ENCODE data around the gene ANKRD62. TPM values are rescaled to one million over a fixed set of nuclear protein-coding genes. Genes with fewer than 3 reads are reported as not detected.
"Not testable (repeated sequence)": the region's sequence is repeated elsewhere in the genome, so short reads cannot be mapped to it uniquely, and the experiment has no call there.

ANKRD62 gene
- polyA plus RNA-seq, 4 donors, result 0.07 to 0.15 (median 0.07) TPM

DNA sequence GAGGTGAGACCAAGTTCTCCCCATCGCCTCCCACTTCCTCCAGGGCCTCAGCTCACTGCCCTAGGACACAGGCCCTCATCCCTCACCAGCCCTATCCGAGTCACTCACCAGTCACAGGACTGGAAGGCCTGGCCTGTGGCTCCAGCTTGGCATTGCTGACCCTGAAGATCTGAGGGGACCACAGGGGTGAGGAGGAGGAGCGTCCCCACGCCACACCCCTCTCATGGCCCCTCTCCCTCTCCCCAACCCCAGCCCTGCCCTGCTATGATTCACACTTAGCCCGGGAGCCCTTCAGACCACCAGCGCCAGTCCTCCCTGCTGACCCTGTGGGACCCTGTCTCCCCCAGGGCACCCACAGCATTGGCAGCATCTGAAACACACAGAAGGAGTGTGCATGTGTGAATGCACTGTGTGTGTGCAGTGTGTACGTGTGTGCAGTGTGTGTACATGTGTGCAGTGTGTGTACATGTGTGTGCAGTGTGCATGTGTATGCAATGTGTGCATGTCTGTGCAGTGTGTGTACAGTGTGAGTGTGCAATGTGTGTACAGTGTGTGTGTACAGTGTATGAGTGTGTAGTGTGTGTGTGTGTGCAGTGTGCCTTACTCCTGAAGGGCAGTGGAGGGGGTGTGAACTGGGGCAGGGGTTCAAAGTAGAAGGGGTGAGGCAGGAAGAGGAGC lies 29.4 kb upstream of the ANKRD62 start:
- DNase-seq (ENCODE audit: low read depth in 4 of 4, low spot score in 3 of 4), result no peak

DNA sequence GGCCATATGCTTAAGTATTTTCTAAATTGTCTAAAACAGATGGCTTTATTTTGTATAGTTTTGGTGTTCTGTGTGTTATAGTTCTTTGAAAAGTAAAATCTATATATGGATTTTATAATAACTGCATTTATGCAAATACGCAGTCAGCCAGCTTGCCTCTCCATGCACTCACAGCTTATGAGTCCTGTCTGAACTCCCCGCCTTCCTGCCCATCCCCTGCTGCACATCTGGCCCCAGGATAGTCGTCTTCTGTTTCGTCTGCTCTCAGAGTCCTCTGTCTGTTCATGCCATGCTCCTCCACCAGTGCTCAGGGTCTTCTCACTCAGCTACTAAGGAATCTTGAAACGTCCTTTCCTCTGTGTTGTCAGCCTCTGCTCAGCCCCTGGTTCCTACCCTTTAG lies 28.2 kb upstream of the ANKRD62 start:
- no peak for DNase-seq (ENCODE audit: low read depth in 4 of 4, low spot score in 3 of 4)

DNA sequence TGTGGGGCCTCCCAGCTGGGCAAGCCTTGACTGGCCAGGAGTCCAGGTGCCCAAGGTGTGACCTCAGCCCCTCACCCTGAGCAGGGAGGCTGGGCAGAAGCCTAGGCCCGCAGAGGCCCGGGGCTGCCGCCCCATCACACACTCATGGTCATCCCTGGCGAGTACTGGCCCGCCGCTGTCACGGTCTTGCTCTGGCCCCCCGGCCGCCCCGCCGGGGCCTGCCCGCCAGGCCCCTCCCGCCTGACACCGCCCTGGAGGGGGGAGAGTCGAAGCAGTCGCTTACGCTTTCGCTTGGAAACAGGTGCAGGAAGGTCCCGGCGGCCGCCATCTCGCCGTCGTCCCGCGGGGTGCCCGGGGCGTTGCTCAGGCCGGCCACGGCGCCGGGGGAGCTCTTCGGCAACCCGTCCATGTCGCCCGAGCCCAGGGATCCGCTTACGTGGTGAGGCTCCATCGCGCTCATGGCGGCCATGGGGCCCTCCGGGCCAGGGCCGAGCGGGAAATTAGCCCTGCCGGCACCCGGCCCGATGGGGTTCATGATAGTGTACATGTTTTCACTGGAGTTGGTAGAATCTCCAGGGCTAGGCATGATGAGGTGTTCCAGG lies 26.6 kb upstream of the ANKRD62 start:
- no peak for DNase-seq (ENCODE audit: low read depth in 4 of 4, low spot score in 3 of 4)

DNA sequence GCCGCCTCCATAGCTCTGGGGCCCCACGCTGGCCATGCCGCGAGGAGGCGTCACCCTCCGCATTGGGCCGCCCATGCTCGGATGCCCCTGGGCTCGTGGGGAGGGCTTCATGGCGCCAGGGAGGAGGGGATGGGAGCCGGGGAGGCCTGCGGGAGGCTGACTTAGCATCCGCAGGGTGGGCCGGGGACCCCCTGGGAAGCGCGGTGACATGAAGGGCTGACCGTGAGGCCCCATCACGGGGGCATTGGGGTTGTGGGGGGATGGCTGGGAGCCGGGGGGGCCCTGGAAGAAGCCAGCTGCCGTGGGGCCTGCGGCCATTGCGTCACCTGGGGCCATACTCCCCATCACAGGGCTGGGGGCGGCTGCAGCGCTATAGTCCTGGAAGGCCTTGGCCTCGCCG lies 26.0 kb upstream of the ANKRD62 start:
- no peak for DNase-seq (ENCODE audit: low read depth in 4 of 4, low spot score in 3 of 4)

DNA sequence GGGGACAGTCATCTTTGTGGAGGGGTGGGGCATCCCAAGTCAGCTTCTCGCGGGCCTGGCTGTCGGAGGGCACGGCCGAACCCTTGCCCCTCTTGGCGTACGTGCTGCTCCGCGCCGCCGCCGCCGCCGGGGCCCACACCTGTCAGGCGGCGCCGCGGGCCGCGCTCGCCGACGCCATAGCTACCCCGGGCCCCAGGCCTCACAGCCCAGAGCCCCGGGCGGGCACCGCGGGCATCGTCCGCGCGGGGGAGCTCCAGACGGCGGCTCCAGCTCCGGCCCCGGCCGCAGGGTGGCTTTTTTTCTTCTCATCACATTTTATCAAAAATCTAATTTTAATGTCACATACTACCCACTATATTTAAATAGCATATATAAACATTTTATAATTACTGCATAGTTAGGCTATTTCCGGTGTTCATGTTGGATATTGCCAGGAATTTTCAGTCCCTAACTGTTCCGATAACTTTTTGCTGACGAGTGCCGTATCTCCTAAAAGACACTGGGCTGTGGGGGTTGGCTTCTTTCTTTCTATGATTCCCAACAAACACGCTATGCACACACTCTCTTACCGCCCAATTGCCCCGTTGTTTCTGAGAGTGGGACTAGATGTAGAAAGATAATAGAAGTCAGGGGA lies 25.2 kb upstream of the ANKRD62 start:
- DNase-seq (ENCODE audit: low read depth in 4 of 4, low spot score in 3 of 4), result not testable (repeated sequence)

DNA sequence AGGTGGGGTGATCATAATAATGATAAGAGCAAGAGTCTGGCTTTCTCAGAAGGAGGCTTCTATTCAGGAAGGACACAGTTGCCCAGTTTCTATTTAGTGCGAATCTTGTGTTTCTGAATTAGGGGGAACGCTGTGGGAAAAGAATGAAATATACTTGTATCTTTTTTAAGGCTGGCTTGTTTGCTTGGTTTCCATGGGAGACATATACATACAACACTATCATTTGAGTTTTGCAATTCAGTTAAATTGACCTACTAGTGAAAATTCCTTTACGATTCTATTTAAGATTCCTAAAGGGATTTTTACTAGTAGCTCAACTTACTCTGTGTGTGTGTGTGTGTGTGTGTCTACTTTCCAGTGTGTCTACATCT lies 24.7 kb upstream of the ANKRD62 start:
- no peak for DNase-seq (ENCODE audit: low read depth in 4 of 4, low spot score in 3 of 4)

DNA sequence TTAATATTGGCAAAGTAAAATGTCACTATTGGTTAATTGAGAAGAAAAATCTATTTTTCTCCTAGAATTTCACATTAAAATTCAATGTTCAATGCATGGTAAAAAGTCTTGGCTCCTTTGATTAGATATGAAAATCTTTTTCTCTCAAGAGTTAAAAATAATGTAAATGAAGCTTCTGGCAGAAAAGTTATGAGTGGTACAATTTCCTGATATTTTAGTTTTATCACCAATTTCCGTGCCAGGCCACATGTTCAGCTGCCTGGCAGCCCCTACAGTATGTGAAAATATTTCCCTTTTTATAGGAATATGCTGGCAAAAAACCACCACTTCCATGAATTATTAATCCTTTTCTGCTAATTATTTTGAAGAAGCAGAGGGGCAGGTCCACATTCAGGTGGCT lies 22.6 kb upstream of the ANKRD62 start:
- not testable (repeated sequence) for DNase-seq (ENCODE audit: low read depth in 4 of 4, low spot score in 3 of 4)

DNA sequence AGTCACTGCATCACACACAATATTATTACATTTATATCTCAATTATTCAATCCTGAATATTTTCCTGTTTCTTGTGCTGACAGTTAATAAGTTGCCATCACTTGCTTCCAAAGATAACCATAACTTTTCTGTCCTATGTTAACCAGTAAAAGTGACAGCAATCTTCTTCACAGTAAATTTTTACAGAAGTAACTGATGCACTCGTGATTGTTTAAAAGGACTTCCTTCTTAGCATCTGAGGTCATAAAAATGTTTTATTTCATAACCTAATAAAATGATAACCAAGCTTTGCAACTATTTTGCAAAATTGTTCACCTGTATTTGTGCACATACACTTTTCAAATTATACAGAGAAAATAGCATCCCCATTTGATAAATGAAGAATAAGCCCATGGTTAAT lies 20.6 kb upstream of the ANKRD62 start:
- no peak for DNase-seq (ENCODE audit: low read depth in 4 of 4, low spot score in 3 of 4)

DNA sequence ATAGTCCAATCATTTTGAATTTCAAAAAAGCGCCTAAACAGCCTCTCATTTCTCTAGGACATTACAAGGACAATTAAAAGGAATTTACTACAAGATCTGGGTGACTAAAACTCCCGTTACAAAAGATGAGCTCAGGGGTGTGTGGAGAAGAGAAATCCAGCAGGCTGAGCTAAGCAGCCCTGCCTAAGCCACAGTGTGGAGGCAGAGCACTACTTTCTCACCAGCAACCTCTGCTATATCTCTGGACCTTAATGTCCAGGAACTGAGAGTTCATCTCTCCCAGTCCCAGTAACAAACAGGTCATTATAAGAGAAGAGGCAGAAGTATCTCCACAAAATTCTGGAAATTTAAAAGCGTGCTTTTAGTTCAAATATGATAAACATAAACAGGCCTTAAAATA lies 18.9 kb upstream of the ANKRD62 start:
- DNase-seq (ENCODE audit: low read depth in 4 of 4, low spot score in 3 of 4), result no peak

DNA sequence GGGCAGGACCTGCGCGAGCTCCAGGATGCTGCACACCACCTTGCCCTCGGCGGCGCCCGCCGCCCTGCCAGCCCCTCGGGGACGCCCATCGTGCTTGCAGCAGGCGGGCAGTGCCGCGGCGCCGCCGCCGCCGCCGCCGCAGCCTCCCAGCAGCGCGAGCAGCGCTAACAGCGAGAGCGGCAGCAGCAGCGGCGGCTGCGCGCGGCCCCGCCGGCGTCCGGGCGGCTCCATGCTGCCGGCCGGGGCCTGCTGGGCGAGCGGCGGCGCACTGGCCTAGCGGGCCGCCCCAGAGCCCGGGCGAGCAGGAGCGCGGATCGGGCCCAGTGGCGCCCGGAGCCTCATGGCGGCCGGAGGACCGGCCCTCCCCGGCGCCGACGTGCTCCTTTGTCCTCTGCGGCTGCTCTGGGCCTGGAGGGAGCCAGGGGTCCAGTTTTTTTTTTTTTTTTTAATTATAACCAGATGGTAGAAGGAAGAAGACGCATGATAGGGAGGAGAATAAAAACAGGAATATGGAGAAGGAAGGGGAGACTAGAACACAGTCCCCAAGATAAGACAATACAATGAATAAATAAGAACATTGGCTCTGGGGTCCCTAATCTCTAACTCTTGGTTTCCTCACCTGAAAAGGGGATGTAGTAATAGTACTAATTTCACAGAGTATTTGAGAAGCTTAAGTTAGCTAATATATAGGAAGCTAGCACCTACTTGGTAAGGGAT lies 17.1 kb upstream of the ANKRD62 start:
- no peak for DNase-seq (ENCODE audit: low read depth in 4 of 4, low spot score in 3 of 4)

DNA sequence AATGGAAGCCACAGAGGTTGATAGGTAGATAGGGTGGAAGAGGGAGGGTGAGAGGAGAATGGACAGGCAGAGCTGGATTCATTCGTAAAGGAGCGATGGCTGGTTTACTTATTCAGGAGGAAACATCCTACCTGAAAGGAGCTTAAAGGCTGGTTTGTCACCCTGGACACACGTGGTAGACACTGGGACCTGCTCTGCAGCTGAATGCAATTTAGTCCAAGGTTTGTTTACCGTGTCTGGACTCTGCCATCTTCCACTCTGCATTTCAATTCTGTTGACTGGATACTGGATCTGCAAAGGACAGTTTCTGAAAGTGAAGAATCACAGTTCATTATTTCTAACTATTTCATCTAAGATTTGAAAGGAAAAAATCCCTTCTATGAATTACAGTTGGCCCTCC lies 15.6 kb upstream of the ANKRD62 start:
- DNase-seq (ENCODE audit: low read depth in 4 of 4, low spot score in 3 of 4), result not testable (repeated sequence)

DNA sequence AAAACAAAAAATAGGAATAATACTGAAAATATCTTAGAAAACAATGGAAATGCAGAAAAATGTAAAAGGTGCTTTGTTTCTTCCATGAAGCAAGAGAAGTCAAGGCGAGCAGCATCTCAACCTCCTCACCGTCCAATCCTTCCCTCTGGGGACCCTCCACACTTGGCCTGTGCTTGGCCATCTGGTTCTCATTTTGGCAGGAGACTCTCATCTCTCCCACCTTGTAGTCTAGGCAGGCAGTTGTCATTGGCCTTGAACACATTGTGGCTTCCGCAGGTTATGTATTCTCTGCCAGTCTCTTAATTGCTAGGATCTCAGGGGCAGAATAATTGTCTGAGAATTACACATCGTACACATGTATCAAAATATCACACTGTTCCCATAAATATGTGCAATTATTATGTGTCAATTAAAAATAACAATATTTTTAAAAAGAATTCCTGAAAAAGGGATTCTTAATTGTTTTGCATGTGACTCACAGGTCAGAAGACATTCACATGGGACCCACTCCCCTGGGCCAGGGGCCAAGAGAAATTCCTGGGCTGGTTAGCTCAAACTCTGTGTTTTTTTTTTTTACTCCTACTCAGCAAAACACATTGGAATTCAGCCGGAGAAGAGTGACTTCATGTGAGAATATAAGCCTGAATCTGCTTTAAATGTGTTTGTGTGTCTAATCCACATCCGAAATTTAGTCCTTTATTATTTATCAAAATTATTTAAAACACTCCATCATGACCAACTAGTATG lies 14.0 kb upstream of the ANKRD62 start:
- DNase-seq (ENCODE audit: low read depth in 4 of 4, low spot score in 3 of 4), result no peak

DNA sequence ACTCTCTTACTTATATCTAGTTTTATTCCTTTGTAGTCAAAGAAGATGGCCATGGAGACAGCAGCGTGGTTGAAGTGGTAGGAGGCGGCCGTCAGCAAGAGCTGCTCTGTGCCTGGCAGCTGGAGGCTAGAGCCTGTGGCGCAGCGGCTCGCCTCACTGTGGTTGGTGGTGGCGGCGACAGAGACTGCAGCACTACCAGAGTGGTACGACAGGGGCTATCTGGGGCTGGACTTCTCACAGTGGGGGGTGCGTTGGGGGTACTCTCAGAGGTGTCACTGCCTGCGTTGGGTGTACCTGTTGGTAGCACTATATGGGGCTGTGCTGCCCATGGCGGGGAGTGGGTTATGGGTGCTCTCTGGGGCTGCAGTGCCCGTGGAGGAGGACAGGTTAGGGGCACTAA lies 8.5 kb upstream of the ANKRD62 start:
- no peak for DNase-seq (ENCODE audit: low read depth in 4 of 4, low spot score in 3 of 4)

DNA sequence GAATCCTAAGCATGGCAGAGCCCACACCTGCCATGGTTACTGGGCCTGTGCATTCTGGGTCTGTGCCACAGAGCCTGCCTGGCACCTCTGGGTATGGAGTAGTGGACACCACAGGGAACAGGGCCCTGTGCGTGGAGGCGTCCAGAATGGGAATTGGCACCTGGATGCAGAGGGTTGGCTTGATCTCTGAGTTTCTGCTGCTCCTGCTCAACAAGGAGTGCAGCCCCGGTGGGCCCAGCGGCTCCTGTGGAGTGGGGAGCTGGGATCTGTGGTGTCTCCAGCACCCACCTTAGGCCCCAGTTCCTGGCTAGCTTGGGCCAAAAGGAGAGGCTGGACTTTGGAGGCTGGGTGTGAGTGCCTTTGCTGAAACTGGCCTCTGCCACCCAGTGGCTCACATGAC lies 7.9 kb upstream of the ANKRD62 start:
- no peak for DNase-seq (ENCODE audit: low read depth in 4 of 4, low spot score in 3 of 4)

DNA sequence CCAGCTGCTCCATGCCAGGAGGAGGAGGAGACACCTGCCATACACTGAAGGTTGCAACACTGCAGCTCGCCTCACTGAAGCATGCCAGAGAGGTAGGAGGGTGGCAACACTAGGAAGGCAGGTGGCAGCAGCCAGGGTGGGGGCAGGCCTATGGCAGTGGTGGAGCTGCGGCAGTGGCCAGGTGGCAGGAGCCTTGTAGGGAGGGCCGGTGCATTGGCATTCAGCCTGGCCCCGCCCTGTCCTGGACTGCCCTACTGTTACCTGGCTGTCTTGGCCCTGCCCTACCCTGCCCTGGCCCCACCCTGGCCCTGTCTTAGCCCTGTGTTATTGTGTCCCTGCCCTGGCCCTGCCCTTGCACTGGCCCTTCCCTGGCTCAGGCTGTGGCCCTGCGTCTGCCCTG lies 7.4 kb upstream of the ANKRD62 start:
- no peak for DNase-seq (ENCODE audit: low read depth in 4 of 4, low spot score in 3 of 4)

DNA sequence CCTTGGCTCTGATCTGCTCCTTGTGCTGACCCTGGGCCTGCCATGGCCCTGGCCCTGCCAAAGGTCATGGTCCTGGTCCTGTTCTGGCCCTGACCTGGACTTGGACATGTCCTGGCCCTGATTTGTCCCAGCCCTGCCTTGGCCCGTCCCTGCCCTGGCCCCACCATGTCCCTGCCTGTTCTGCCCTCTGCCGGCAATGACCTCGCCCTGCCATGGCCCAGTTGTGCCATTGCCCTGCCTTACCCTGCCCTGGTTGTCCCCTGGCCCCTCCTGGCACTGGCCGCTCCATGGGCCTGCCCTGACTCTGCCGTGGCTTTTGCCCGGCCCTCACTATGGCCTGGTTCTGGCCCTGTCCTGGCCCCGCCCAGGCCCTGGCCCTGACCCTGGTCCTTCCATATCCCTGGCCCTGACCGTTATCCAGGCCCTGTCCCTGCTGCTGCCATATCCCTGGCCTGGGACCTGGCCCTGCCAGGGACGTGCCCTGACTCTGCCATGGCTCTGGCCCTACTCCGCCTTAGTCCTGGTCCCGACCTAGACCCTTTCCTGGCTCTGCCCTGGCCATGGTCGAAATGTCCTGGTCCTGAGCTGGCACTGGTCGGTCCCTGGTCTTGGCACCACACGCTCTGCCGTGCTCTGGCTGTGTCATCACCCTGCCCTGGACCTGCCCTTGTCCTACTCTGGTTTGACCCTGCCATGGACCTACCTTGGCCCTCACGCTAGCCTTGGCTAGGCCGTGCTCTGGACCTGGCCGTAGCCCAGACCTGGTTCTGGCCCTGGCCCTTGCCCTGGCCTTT lies 6.8 kb upstream of the ANKRD62 start:
- DNase-seq (ENCODE audit: low read depth in 4 of 4, low spot score in 3 of 4), result no peak

DNA sequence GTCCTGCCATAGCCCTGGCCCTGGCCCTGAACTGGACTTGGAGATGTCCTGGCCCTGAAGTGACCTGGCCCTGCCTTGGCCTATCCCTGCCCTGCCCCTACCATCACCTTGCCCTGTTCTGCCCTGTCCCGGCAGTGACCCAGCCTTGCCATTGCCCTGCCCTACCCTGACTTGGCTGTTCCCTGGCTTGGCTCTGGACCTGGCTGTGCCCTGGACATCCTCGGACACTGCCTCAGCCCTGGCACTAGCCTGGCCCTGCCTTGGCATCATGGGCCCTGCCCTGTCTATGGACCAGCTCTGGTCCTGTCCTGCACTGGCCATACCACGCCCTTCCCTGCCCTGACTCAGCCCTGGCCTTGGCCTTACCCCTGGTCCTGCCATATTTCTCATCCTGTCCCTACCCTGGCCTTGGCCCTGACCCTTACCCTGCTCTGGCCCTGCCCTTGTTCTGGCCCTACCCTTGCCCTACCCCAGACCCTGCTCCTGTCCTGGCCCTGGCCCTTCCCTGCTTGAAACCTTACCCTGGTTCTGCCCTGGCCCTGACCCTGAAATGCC lies 6.1 kb upstream of the ANKRD62 start:
- no peak for DNase-seq (ENCODE audit: low read depth in 4 of 4, low spot score in 3 of 4)

DNA sequence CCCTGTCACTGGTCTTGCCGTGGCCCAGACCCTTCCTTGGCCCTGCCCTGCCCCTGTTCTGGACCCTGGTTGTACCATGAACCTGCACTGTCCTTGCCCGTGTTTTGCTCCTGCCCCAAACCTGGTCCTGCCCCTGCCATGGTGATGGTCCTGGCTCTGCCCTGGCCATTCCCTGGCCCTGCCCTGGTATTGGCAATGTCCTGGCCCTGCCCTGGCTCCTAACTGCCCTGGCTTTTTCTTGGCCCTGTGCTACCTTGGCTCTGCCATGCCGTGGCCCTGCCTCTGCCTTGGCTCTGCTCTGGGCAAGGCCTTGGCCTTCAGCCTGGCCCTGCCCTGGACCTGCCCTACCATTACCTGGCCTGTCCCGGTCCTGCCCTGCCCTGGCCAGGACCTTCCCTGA lies 5.5 kb upstream of the ANKRD62 start:
- DNase-seq (ENCODE audit: low read depth in 4 of 4, low spot score in 3 of 4), result no peak

DNA sequence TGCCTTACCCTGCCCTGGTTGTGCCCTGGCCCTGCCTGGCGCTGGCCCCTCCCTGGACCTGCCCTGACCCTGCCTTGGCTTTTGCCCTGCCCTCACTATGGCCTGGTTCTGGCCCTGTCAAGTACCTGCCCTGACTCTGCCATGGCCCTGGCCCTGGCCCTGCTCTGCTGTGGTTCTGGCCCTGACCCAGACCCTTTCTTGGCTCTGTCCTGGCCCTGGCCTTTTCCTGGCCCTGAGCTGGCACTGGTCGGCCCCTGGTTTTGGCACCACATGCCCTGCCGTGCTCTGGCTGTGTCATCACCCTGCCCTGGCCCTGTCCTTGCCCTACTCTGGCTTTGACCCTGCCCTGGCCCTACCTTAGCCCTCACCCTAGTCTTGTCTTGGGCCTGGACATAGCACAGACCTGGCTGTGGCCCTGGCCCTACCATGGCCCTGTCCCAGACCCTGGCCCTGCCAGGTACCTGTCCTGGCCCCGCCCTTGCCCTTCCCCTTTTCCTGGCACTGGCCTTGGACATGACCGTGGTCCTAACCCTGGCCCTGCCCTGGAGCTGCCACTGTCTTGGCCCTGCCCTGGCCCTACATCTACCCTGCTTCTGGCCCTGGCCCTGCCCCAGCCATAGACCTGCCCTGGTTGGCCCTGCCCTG lies 4.8 kb upstream of the ANKRD62 start:
- no peak for DNase-seq (ENCODE audit: low read depth in 4 of 4, low spot score in 3 of 4)

All from left renal pelvis (tissue), 4 donors.